BLaER1 treated with 17β-estradiol and CSF1 and Interleukin-3, amounts not matched to agents 10 nM and 100 nM (cell line): ENCODE results near the gene MALL.
"Not testable (repeated sequence)": the region's sequence is repeated elsewhere in the genome, so short reads cannot be mapped to it uniquely, and the experiment has no call there.

Experiments used
- H3K27ac ChIP-seq, 11 experiments: shearing (Covaris generic); formaldehyde crosslinking; 2 replicates each; pipeline ENCODE4 v1.8.1; 2022
- H3K27me3 ChIP-seq, 11 experiments: shearing (Covaris generic); formaldehyde crosslinking; 2 replicates each; pipeline ENCODE4 v1.8.1; 2022
- H3K36me3 ChIP-seq, 11 experiments: shearing (Covaris generic); formaldehyde crosslinking; 2 replicates each; pipeline ENCODE4 v1.8.1; 2022
- H3K4me1 ChIP-seq, 10 experiments: shearing (Covaris generic); formaldehyde crosslinking; 2 replicates each; pipeline ENCODE4 v1.8.1; 2022
- H3K4me2 ChIP-seq, 11 experiments: shearing (Covaris generic); formaldehyde crosslinking; 2 replicates each; pipeline ENCODE4 v1.8.1; 2022
- H3K4me3 ChIP-seq, 10 experiments: shearing (Covaris generic); formaldehyde crosslinking; 2 replicates each; pipeline ENCODE4 v1.8.1; 2022
- H3K9ac ChIP-seq, 11 experiments: shearing (Covaris generic); formaldehyde crosslinking; 2 replicates each; pipeline ENCODE4 v1.8.1; 2022
- H3K9me3 ChIP-seq, 11 experiments: shearing (Covaris generic); formaldehyde crosslinking; replicated peaks in 1 of 11; 2 replicates each; pipeline ENCODE4 v1.8.1; 2022
- H4K20me1 ChIP-seq, 11 experiments: shearing (Covaris generic); formaldehyde crosslinking; 2 replicates each; pipeline ENCODE4 v1.8.1; 2022

The MALL gene

GRCh38 chr2:110049769-110050168, 65.9 kb downstream of the MALL start:
- not testable (repeated sequence) for H3K36me3 ChIP-seq, H3K4me3 ChIP-seq, H3K4me2 ChIP-seq, H4K20me1 ChIP-seq, H3K27ac ChIP-seq, H3K9ac ChIP-seq, H3K9me3 ChIP-seq, H3K27me3 ChIP-seq, H3K4me1 ChIP-seq

- H3K27me3 ChIP-seq, H3K36me3 ChIP-seq, H3K4me1 ChIP-seq, H3K4me2 ChIP-seq, H3K9me3 ChIP-seq, H3K4me3 ChIP-seq, H4K20me1 ChIP-seq, H3K9ac ChIP-seq, H3K27ac ChIP-seq: not testable (repeated sequence)
These were observed 67.1 kb downstream of the MALL start for GRCh38 chr2:110048255-110049197.

- H3K9ac ChIP-seq, H4K20me1 ChIP-seq, H3K27me3 ChIP-seq, H3K4me1 ChIP-seq, H3K36me3 ChIP-seq, H3K4me3 ChIP-seq, H3K4me2 ChIP-seq, H3K9me3 ChIP-seq, H3K27ac ChIP-seq: not testable (repeated sequence)
These were observed 68.4 kb downstream of the MALL start for GRCh38 chr2:110047225-110047624.

- H3K9ac ChIP-seq, H3K36me3 ChIP-seq, H3K4me3 ChIP-seq, H3K27ac ChIP-seq, H3K9me3 ChIP-seq, H3K4me1 ChIP-seq, H3K27me3 ChIP-seq, H4K20me1 ChIP-seq, H3K4me2 ChIP-seq: not testable (repeated sequence)
These were observed 73.5 kb downstream of the MALL start for GRCh38 chr2:110041941-110042660.

- H3K9me3 ChIP-seq, H3K27ac ChIP-seq, H4K20me1 ChIP-seq, H3K4me1 ChIP-seq, H3K4me3 ChIP-seq, H3K36me3 ChIP-seq, H3K4me2 ChIP-seq, H3K27me3 ChIP-seq, H3K9ac ChIP-seq: not testable (repeated sequence)
These were observed 78.3 kb downstream of the MALL start for GRCh38 chr2:110037336-110037735.

GRCh38 chr2:110035384-110035783, 80.2 kb downstream of the MALL start:
- H3K27me3 ChIP-seq, H3K36me3 ChIP-seq, H3K27ac ChIP-seq, H3K9ac ChIP-seq, H4K20me1 ChIP-seq, H3K4me1 ChIP-seq, H3K4me2 ChIP-seq, H3K9me3 ChIP-seq, H3K4me3 ChIP-seq: not testable (repeated sequence)

- H3K9me3 ChIP-seq, H3K4me1 ChIP-seq, H3K27me3 ChIP-seq, H3K4me3 ChIP-seq, H3K9ac ChIP-seq, H3K4me2 ChIP-seq, H3K36me3 ChIP-seq, H4K20me1 ChIP-seq, H3K27ac ChIP-seq: not testable (repeated sequence)
These were observed 80.7 kb downstream of the MALL start for GRCh38 chr2:110034935-110035334.
